Measurements from ENCODE around the gene FAM120AOS. TPM values are rescaled to one million over a fixed set of nuclear protein-coding genes. Genes with fewer than 3 reads are reported as not detected.

The FAM120AOS gene
- total RNA-seq, 1 experiment from 2014 or later, result 27.8 TPM

- no peaks in the 10 kb centered on the region for H3K36me3 ChIP-seq (ENCODE audit: low read depth)
- ChIA-PET CTCF (no interaction called here), POLR2A (ENCODE audit: unreplicated experiment) (interaction anchor here (0.6 kb wide), 1 partner anchor 37 kb away, joined by 3 read pairs; no protein-coding TSS in a partner anchor)
- H3K27me3 ChIP-seq (ENCODE audit: insufficient read depth, low read depth), result no peaks in the 10 kb centered on the region
- H3F3A ChIP-seq (ENCODE audit: insufficient read depth, low read depth), result no peaks in the 10 kb centered on the region
- no peak for DNase-seq
- H3K27ac ChIP-seq, result no peak overlapping the region
- no peaks in the 10 kb centered on the region for H3K4me1 ChIP-seq (replicated peaks; ENCODE audit: insufficient read depth)
- peaks cover 17% of the 10 kb centered on the region for H3K9me3 ChIP-seq (ENCODE audit: insufficient read depth, low read depth)
- BruUV-seq (replicated peaks), result no TSS peak
- intact Hi-C loops (cut with micrococcal nuclease; ENCODE audit: unreplicated experiment), result no loop called here
- H4K20me1 ChIP-seq (ENCODE audit: insufficient read depth), result no peaks in the 10 kb centered on the region
- no peak overlapping the region for H3K4me2 ChIP-seq
- no peak overlapping the region for H2AFZ ChIP-seq
- no peak for TF ChIP-seq EZH2 (IDR thresholded peaks at IDR 0.05; ENCODE audit: low read depth)
- TF ChIP-seq CTCF (conservative IDR thresholded peaks at IDR 0.05), result no peak
- no peak overlapping the region for H3K4me3 ChIP-seq
- H3K9me2 ChIP-seq (ENCODE audit: insufficient read depth), result no peaks in the 10 kb centered on the region
- H3K79me2 ChIP-seq (ENCODE audit: low read depth), result no peaks in the 10 kb centered on the region
These were observed 35.8 kb downstream of the FAM120AOS start for GRCh38 chr9:93417538-93417937.

GRCh38 chr9:93416530-93417235, 36.7 kb downstream of the FAM120AOS start:
- H3K27ac ChIP-seq, result no peak overlapping the region
- H3K9me3 ChIP-seq (ENCODE audit: insufficient read depth, low read depth), result peaks cover 17% of the 10 kb centered on the region
- no peak overlapping the region; the same call in 1 of the 2 replicates for H2AFZ ChIP-seq
- intact Hi-C loops (cut with micrococcal nuclease; ENCODE audit: unreplicated experiment), result no loop called here
- no peaks in the 10 kb centered on the region for H3K79me2 ChIP-seq (ENCODE audit: low read depth)
- ChIA-PET CTCF (no interaction called here), POLR2A (ENCODE audit: unreplicated experiment) (interaction anchor here (0.6 kb wide), 1 partner anchor 37 kb away, joined by 3 read pairs; no protein-coding TSS in a partner anchor)
- TF ChIP-seq EZH2 (IDR thresholded peaks at IDR 0.05; ENCODE audit: low read depth) (no peak), CTCF (conservative IDR thresholded peaks at IDR 0.05) (no peak)
- H3F3A ChIP-seq (ENCODE audit: insufficient read depth, low read depth), result no peaks in the 10 kb centered on the region
- no peak overlapping the region for H3K4me2 ChIP-seq
- H3K27me3 ChIP-seq (ENCODE audit: insufficient read depth, low read depth), result no peaks in the 10 kb centered on the region
- no TSS peak for BruUV-seq (replicated peaks)
- no peaks in the 10 kb centered on the region for H4K20me1 ChIP-seq (ENCODE audit: insufficient read depth)
- no peaks in the 10 kb centered on the region for H3K36me3 ChIP-seq (ENCODE audit: low read depth)
- H3K9me2 ChIP-seq (ENCODE audit: insufficient read depth), result no peaks in the 10 kb centered on the region
- DNase-seq, result no peak
- H3K4me3 ChIP-seq, result no peak overlapping the region
- no peaks in the 10 kb centered on the region for H3K4me1 ChIP-seq (replicated peaks; ENCODE audit: insufficient read depth)

- DNase-seq, result no peak
- H3K4me3 ChIP-seq, result no peak overlapping the region
- H3K9me2 ChIP-seq (ENCODE audit: insufficient read depth), result 0 out of 2 replicates have a peak, but pooled peaks cover 4% of the 10 kb centered on the region
- no peaks in the 10 kb centered on the region for H3K79me2 ChIP-seq (ENCODE audit: low read depth)
- H3K27me3 ChIP-seq (ENCODE audit: insufficient read depth, low read depth), result no peaks in the 10 kb centered on the region
- H4K20me1 ChIP-seq (ENCODE audit: insufficient read depth), result no peaks in the 10 kb centered on the region
- BruUV-seq (replicated peaks), result no TSS peak
- H3K9me3 ChIP-seq (ENCODE audit: insufficient read depth, low read depth), result peaks cover 17% of the 10 kb centered on the region
- H3K36me3 ChIP-seq (ENCODE audit: low read depth), result no peaks in the 10 kb centered on the region
- H3K27ac ChIP-seq, result no peak overlapping the region
- no peaks in the 10 kb centered on the region for H3K4me1 ChIP-seq (replicated peaks; ENCODE audit: insufficient read depth)
- no peak overlapping the region for H2AFZ ChIP-seq
- ChIA-PET POLR2A (ENCODE audit: unreplicated experiment) (no interaction called here), CTCF (no interaction called here)
- no peaks in the 10 kb centered on the region for H3F3A ChIP-seq (ENCODE audit: insufficient read depth, low read depth)
- intact Hi-C loops (cut with micrococcal nuclease; ENCODE audit: unreplicated experiment), result no loop called here
- TF ChIP-seq EZH2 (IDR thresholded peaks at IDR 0.05; ENCODE audit: low read depth), result no peak
- TF ChIP-seq CTCF (conservative IDR thresholded peaks at IDR 0.05), result no peak
- H3K4me2 ChIP-seq, result no peak overlapping the region
These were observed 38.1 kb downstream of the FAM120AOS start for GRCh38 chr9:93415176-93415690.
